Testis (tissue), 2 donors: ENCODE results near the gene PIP5K1C.

Experiments
- POLR2A ChIP-seq: fragments of 450-650 bp; IDR thresholded peaks from one replicate; pipeline ENCODE4 v1.6.1; 2017; ENCODE audit warnings: antibody characterized with exemption, mild to moderate bottlenecking, moderate library complexity
- TF ChIP-seq, protein P1 (sequence below), 3 experiments: fragments of 450-650 bp in 2 of 3; fragments of 200-600 bp in 1 of 3; sonication (generic) in 1 of 3; IDR thresholded peaks; one replicate each; pipeline ENCODE4 v1.5.1; 2016 to 2019; ENCODE audit warnings: antibody characterized with exemption in 3 of 3, mild to moderate bottlenecking in 2 of 3, moderate library complexity in 1 of 3

- TF ChIP-seq, protein P1, sequence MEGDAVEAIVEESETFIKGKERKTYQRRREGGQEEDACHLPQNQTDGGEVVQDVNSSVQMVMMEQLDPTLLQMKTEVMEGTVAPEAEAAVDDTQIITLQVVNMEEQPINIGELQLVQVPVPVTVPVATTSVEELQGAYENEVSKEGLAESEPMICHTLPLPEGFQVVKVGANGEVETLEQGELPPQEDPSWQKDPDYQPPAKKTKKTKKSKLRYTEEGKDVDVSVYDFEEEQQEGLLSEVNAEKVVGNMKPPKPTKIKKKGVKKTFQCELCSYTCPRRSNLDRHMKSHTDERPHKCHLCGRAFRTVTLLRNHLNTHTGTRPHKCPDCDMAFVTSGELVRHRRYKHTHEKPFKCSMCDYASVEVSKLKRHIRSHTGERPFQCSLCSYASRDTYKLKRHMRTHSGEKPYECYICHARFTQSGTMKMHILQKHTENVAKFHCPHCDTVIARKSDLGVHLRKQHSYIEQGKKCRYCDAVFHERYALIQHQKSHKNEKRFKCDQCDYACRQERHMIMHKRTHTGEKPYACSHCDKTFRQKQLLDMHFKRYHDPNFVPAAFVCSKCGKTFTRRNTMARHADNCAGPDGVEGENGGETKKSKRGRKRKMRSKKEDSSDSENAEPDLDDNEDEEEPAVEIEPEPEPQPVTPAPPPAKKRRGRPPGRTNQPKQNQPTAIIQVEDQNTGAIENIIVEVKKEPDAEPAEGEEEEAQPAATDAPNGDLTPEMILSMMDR (IDR thresholded peaks at IDR 0.05), result no peak
- no peak for TF ChIP-seq POLR2A
These were observed 932 bp upstream of the PIP5K1C start for GRCh38 chr19:3701200-3701599.
